GM12801 (cell line): Measurements from ENCODE around the gene CDKN1C.

Experiments
- CTCF ChIP-seq: IDR thresholded peaks from one replicate; pipeline ENCODE4 v1.5.1; 2011; ENCODE audit warnings: control low read depth; ENCODE audit not compliant: insufficient read length; ENCODE audit errors: extremely low read depth

CDKN1C gene

GRCh38 chr11:2926611-2927051 lies 41.1 kb upstream of the CDKN1C start:
- no peak for TF ChIP-seq CTCF

GRCh38 chr11:2924821-2925675 lies 39.5 kb upstream of the CDKN1C start:
- no peak for TF ChIP-seq CTCF

GRCh38 chr11:2924381-2924780 lies 38.8 kb upstream of the CDKN1C start:
- no peak for TF ChIP-seq CTCF

GRCh38 chr11:2923446-2924375 lies 38.1 kb upstream of the CDKN1C start:
- TF ChIP-seq CTCF = no peak

GRCh38 chr11:2922655-2923054 lies 37.1 kb upstream of the CDKN1C start:
- no peak for TF ChIP-seq CTCF

- TF ChIP-seq CTCF = no peak
Observed at GRCh38 chr11:2921742-2922493, 36.3 kb upstream of the CDKN1C start.

- TF ChIP-seq CTCF = no peak
Observed at GRCh38 chr11:2921261-2921660, 35.7 kb upstream of the CDKN1C start.
